Measurements from ENCODE around the gene MICALL2.
"Not testable (repeated sequence)": the region's sequence is repeated elsewhere in the genome, so short reads cannot be mapped to it uniquely, and the experiment has no call there.

The MICALL2 gene

GRCh38 chr7:1445341-1445740 is 13.9 kb downstream of the MICALL2 start:
- no peak overlapping the region for H3K4me3 Mint-ChIP-seq
- no peak for DNase-seq

DNA sequence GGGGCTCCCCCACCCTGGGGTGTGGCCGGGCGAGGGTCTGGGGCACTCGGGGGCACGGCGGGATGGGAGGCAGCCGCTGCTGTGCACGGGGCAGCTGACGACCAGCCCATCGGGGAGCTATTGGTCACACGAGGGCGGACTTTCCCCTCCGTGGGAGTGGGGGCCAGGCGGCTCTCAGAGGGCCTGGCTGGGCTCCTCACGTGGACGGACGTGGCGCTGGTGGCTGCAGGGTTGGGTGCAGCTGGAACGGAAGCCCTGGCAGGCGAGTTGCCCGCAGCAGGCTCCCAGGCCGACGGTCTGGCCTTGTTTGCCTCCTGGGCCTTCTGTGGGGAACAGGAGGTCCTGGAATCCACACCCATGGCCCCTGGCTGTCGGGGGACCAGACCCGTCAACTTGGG is 14.3 kb downstream of the MICALL2 start:
- H3K4me3 Mint-ChIP-seq, result no peak overlapping the region
- no peaks in the 10 kb centered on the region for H3K9me3 Mint-ChIP-seq
- H3K4me1 Mint-ChIP-seq, result peaks cover 5% of the 10 kb centered on the region
- TF ChIP-seq, protein P1, sequence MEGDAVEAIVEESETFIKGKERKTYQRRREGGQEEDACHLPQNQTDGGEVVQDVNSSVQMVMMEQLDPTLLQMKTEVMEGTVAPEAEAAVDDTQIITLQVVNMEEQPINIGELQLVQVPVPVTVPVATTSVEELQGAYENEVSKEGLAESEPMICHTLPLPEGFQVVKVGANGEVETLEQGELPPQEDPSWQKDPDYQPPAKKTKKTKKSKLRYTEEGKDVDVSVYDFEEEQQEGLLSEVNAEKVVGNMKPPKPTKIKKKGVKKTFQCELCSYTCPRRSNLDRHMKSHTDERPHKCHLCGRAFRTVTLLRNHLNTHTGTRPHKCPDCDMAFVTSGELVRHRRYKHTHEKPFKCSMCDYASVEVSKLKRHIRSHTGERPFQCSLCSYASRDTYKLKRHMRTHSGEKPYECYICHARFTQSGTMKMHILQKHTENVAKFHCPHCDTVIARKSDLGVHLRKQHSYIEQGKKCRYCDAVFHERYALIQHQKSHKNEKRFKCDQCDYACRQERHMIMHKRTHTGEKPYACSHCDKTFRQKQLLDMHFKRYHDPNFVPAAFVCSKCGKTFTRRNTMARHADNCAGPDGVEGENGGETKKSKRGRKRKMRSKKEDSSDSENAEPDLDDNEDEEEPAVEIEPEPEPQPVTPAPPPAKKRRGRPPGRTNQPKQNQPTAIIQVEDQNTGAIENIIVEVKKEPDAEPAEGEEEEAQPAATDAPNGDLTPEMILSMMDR (IDR thresholded peaks at IDR 0.05), result no peak
- no peak overlapping the region for H3K27ac Mint-ChIP-seq
- H3K27me3 Mint-ChIP-seq (ENCODE audit: low read depth, poor library complexity), result no peaks in the 10 kb centered on the region
- DNase-seq, result no peak
- peaks cover 5% of the 10 kb centered on the region for H3K36me3 Mint-ChIP-seq (ENCODE audit: low read depth)

More at GRCh38 chr7:1445341-1445740, 13.9 kb downstream of the MICALL2 start:
- peaks cover 5% of the 10 kb centered on the region for H3K36me3 Mint-ChIP-seq (ENCODE audit: low read depth)
- H3K4me1 Mint-ChIP-seq, result peaks cover 8% of the 10 kb centered on the region
- no peak overlapping the region for H3K27ac Mint-ChIP-seq
- H3K27me3 Mint-ChIP-seq (ENCODE audit: low read depth, poor library complexity), result no peaks in the 10 kb centered on the region
- TF ChIP-seq, protein P1 (IDR thresholded peaks at IDR 0.05), result no peak
- H3K9me3 Mint-ChIP-seq, result no peaks in the 10 kb centered on the region

DNA sequence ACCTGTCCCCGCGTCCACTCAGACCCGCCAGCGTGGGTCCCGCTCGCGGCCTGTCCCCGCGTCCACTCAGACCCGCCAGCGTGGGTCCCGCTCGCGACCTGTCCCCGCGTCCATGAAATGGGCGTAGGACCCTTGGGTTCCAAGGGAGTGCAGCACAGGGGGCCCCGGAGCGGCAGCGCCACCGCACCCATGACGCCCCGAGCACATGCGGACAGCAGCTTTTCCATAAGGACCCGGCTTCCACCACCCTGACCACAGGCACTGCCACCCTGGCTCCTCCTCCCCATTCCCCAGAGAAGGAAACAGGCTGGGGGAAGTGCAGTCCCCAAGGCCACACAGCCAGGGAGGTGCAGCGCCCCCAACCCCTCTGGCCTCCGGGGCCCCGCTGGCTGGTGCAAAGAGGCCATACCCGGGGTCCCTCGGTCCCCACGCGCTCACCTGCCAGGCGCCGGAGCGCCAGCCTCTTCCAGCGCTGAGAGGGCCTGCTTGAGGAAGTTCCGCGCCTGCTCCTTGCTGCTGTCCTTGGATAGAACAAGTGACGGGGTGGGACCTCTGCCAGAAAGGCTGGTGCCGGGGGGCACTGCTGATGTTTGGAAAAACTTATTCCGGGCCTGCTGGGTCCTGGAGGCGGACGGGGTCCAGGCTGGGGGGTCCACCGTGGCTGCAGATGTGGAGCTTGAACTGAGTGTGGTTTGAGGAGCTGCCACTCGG is 14.9 kb downstream of the MICALL2 start:
- Mint-ChIP-seq H3K27ac (no peak overlapping the region), H3K4me3 (no peak overlapping the region)
- TF ChIP-seq, protein P1 (IDR thresholded peaks at IDR 0.05), result no peak

GRCh38 chr7:1443587-1444200 is 15.6 kb downstream of the MICALL2 start:
- not testable (repeated sequence) for H3K27me3 Mint-ChIP-seq (ENCODE audit: low read depth, poor library complexity)

More for the DNA sequence above, 14.9 kb downstream of the MICALL2 start:
- DNase-seq, result no peak
- H3K27me3 Mint-ChIP-seq (ENCODE audit: low read depth, poor library complexity), result no peaks in the 10 kb centered on the region
- H3K9me3 Mint-ChIP-seq, result no peaks in the 10 kb centered on the region
- H3K36me3 Mint-ChIP-seq (ENCODE audit: low read depth), result peaks cover 5% of the 10 kb centered on the region
- peaks cover 5% of the 10 kb centered on the region for H3K4me1 Mint-ChIP-seq

GRCh38 chr7:1442355-1443124 is 16.7 kb downstream of the MICALL2 start:
- peaks cover 5% of the 10 kb centered on the region for H3K4me1 Mint-ChIP-seq
- no peaks in the 10 kb centered on the region for H3K27me3 Mint-ChIP-seq (ENCODE audit: low read depth, poor library complexity)
- H3K27ac Mint-ChIP-seq, result no peak overlapping the region
- no peak for DNase-seq
- H3K36me3 Mint-ChIP-seq (ENCODE audit: low read depth), result peaks cover 5% of the 10 kb centered on the region
- TF ChIP-seq, protein P1 (IDR thresholded peaks at IDR 0.05), result no peak
- H3K9me3 Mint-ChIP-seq, result no peaks in the 10 kb centered on the region
- no peak overlapping the region for H3K4me3 Mint-ChIP-seq

More at GRCh38 chr7:1443587-1444200, 15.6 kb downstream of the MICALL2 start:
- not testable (repeated sequence) for H3K4me1 Mint-ChIP-seq; DNase-seq; H3K9me3 Mint-ChIP-seq; H3K4me3 Mint-ChIP-seq; H3K36me3 Mint-ChIP-seq (ENCODE audit: low read depth)
- H3K27ac Mint-ChIP-seq, result peak overlapping the region; percentile 41

DNA sequence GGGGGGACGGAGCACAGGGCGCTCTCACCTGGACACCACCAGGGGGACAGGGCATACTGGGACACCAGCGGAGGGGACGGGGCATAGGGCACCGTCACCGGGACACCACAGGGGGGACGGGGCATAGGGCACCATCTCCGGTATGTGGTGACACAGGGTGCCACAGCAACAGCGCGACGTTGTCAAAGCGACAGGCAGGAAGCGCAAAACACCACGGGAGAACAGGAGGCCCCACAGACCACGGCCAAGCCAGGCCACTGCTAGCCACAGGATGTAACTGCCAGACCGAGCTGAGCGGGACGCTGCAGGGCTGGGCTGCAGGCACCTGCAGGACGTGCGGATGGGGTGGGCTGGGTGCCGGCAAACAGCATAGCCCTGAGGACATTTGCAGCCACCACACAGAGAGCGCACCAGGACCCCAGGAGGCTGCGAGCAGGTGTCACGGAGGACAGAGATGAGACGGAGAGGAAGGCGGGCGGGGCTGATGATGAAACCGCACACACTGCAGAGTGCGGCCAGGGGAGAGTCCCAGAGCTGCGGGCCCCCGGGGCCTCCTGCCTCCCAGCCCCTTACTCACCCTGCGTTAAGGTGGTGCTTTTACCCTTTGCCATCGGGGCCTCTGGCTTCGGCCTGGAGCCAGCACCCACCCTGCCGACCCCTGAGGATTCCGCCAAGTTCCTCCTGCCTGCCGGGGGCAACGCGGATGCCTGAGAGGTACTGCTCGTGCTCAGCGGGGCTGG is 17.5 kb downstream of the MICALL2 start:
- TF ChIP-seq, protein P1 (IDR thresholded peaks at IDR 0.05), result no peak
- H3K27ac Mint-ChIP-seq, result peak overlapping the region; percentile 45
- H3K4me3 Mint-ChIP-seq, result no peak overlapping the region
- H3K9me3 Mint-ChIP-seq, result no peaks in the 10 kb centered on the region
- peaks cover 5% of the 10 kb centered on the region for H3K36me3 Mint-ChIP-seq (ENCODE audit: low read depth)
- H3K4me1 Mint-ChIP-seq, result peaks cover 5% of the 10 kb centered on the region
- no peak for DNase-seq
- H3K27me3 Mint-ChIP-seq (ENCODE audit: low read depth, poor library complexity), result no peaks in the 10 kb centered on the region
